Activated CD8-positive, alpha-beta memory T cell treated with anti-CD3 and anti-CD28 coated beads for 24 hours (primary cell): ENCODE data around the gene RNF144B.
"Not testable (repeated sequence)": the region's sequence is repeated elsewhere in the genome, so short reads cannot be mapped to it uniquely, and the experiment has no call there.

Experiments used
- DNase-seq: peaks from one replicate; pipeline ENCODE4 v3.0.0-alpha.2; 2020

Gene RNF144B

DNA sequence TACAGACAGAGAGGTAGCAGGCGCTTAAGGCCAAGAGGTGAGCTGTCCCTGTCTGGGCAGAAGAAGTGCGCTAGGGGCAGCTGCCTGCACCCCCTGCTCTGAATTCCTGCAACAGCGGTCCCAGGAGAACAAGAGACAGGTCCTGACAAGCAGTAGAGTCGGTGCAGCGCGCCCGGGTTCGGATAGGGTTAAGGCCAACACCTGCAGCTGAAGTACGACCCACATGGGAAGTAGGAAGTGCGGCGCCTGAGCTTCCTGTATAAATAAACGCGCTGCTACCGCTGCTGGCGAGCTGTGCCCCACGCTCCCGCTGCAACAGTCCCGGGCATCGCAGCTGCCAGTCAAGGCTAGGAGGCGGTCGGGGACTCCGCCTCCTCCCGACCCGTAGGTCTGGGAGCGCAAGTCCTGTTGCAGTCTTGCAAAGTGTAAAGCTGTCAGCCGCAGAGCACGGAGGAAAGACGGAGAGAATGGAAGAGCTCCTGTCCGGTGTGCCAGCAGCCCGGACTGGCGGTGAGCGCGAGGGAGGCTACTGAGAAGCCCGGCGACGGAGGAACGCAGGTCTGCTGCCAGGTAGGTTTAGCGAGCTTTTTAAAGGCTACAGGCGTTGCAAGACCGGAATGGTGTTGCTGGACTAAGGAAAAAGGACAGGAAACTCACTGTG is at the start of gene RNF144B:
RNF144B (plus strand) TSS at position 290 of the 661 bp plus-strand sequence. CDS start 12,185 bp downstream, outside the sequence.
- peak; percentile 84 for DNase-seq

- DNase-seq: no peak
Observed at GRCh38 chr6:18339599-18339998, 47.6 kb upstream of the RNF144B start.

DNA sequence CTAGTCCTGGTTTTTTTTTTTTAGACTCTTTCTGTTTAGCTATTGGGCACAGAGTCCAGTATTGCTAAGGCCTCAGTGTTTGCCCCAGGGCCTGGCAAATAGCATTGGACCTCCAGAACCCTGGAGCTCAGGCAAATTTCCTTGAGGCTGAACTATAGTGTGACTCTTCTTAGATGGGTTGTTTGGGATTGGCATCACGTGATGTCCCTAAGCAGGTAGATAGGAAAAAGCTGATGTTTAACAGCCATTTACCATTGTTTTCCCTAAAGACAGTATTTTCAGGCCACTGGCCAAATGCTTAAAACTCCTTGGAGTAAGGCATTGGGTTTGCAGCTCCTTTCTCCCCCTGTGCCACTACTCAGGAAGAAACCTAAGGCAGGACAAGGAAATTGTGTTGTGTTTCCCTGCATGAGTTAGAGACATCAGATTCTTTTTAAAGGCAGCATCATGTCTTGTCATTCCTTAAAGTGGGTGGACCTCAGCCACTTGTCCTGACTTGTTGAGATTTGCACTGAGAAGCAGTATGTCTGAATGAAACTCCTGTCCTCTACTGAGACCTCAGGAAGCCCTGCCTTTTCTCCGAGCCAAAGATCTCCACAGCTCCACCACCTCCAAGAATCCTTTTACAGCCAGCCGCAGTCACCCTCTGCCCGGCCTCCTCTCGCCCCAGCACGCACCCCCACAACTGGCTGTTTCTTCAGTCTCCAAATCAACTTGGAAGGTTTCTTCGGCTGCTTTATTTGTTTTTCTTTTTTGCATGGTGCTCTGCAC is 46.2 kb upstream of the RNF144B start:
- DNase-seq: no peak

DNA sequence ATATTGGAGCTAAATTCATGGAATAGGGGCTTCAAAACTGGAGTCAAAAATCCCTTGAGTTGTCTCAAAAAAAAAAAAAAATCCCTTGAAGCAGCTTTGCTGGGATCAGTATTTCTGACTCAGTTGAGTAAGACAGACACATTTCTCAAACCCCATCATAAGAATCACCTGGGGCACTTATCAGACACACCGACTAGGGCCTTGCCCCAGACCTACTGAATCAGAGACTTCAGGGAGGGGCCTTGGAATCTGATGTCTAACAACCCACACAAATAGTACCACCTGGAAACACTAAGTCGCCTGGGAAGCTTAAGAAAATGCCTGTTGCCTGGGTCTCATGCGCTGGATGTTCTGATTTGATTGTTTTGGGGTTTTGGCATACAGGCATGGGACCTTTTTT is 44.9 kb upstream of the RNF144B start:
- DNase-seq: no peak

GRCh38 chr6:18343741-18344140 is 43.4 kb upstream of the RNF144B start:
- no peak for DNase-seq

DNA sequence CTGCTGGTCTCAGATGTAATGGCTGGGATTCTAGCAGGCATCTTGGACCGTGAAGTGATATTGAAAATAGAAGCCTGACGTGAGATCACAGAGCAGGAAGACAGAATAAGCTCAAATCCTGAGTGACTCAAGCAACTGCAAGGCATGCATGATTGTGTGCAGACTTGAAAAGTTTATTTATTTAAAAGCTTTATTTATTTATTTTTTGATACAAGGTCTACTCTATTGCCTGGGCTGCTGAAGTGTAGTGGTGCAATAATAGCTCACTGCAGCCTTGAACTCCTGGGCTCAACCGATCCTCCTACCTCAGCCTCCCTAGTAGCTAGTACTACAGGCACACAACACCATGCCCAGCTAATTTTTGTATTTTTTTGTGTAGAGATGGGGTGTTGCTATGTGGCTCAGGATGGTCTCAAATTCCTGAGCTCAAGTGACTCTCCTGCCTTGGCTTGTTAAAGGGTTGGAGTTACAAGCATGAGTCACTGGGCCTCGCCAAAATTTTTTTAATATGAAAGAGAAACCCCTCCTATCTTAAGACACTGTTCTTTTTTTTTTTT is 40.1 kb upstream of the RNF144B start:
- no peak for DNase-seq

DNA sequence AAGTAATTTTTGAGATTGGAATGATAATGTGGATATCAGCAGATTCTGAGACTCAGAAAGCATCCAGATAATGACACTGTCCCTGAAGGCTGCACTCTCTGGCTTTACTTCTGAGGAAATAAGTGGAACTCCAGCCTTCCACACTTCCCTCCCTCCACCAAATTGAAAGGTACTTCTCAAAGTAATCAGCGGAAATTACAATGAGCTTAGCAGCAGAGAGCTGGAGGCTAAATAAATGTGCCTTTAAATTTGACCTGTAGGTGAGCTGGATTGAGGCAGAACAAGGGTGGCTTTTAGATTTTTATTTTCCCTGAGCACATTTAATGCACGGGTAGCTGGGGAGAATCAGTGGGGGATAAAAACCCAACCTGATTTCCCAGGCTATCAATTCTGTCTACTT is 39.3 kb upstream of the RNF144B start:
- DNase-seq: no peak

- DNase-seq: no peak
Observed at GRCh38 chr6:18349386-18349785, 37.8 kb upstream of the RNF144B start.

GRCh38 chr6:18350271-18350670 is 36.9 kb upstream of the RNF144B start:
- DNase-seq: no peak

DNA sequence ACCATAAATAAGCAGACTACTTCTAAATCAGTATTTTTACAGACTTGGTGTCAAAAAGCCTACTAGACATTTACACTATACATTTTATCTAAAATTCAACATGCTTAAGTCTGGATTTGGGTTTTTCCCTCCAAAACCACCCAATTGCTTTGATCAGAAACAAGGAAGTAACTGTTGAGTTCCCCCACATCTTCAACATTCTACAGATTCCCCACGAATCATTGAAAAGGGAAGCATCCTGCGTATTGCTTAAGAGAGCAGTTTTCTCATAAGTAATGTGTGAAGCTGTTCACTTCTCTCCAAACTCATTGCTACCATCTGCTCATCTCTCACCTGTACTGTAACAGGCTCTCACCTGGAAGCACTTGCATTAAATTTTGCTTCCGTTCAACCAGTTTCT is 36.4 kb upstream of the RNF144B start:
- no peak for DNase-seq

DNA sequence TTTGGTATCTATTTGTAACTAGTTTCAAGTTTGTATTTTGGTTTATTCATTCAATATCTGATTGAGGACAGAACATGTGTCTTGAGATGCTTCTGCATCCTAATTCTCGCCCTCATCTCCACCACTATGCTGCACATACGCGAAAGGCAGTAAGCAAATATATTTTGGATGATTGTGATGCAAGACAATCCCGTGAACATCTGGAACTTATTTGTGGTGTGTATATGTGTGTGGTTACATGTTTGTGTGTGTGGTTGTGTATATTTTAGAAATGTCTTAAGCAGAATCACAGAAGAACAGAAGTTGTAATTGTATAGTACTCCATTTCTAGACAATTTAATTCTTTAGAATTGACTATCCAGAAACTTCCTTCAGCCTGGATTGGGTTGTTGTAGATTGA is 35.1 kb upstream of the RNF144B start:
- no peak for DNase-seq

DNA sequence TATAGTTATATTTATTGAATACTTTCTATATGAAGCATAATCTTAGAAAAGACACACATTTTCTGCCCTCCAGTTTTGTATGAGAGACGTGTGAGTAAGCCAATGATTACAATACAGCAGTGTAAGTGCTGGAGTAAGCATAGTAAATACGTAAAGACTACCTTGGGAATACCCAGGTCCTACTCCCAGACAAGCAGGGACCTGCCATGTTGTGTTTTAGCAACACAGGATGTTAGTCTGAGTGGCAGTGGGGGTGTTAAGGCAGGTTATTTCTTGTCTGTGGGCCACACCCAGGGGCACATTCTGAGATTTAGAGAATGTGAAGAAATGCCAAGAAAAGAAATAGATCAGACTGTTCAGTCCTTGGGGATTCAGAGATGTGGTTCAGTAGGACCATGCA is 34.3 kb upstream of the RNF144B start:
- DNase-seq: no peak

DNA sequence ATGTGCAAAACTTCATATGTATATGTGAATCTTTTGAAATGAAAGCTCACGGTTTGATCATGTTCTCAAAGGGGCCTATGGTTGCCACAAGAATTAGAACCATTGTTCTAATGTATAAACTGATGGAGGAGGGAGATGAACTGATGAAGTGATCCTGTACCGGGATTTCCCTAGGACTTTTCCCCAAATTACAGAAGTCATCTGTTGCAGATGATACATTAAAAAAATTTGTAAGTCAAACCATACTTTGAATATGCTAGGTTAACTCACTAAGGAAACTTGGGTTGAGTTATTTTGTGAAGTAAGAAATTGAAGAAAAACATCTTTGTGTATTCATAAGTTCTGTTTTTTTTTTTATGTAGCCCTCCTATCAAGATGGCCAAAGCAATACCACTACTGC is 33.9 kb upstream of the RNF144B start:
- no peak for DNase-seq

GRCh38 chr6:18357546-18357945 is 29.6 kb upstream of the RNF144B start:
- not testable (repeated sequence) for DNase-seq

- no peak for DNase-seq
Observed at GRCh38 chr6:18359237-18359885, 27.8 kb upstream of the RNF144B start.

- DNase-seq: no peak
Observed at GRCh38 chr6:18360188-18360587, 27.0 kb upstream of the RNF144B start.

DNA sequence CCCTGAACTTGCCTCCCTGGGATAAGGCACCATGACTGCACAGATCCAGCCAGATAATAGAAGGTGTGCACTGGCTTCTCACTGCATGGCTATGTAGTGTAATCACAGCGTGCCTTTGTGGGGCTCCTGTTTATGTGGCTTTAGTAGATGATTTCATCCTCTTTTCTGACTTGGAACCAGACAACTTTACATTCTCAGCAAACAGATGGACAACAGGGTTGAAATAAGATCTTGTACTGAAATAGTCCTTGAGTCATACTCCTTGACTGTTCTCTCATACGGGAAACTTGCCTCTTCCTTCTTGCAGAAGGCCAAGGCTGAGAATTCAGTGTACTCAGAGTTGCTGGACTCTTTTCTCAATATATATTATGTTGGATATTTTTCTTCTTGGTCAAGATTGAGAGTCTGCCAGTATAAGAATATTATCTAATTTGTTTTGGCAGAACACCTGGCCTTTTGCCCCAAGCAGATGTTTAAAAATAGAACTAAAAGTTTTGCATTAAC is 25.0 kb upstream of the RNF144B start:
- no peak for DNase-seq

DNA sequence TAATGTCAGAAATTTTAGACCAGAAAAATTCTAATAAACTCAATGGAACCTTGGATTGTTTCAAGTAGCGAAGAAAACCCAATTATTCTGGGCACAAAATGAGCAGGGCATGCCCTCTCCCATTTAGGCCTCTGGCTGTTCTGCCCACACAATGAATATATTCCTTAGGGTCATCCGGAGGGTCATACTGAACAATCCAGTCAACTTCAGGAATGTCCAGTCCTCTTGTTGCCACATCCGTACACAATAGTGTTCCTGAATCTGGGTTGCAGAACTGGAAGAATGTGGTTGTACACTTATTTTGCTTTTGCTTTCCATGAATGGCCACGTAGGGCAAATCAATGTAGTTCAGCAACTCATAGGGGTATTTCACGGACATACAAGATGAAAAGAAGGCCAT is 23.4 kb upstream of the RNF144B start:
- no peak for DNase-seq

DNA sequence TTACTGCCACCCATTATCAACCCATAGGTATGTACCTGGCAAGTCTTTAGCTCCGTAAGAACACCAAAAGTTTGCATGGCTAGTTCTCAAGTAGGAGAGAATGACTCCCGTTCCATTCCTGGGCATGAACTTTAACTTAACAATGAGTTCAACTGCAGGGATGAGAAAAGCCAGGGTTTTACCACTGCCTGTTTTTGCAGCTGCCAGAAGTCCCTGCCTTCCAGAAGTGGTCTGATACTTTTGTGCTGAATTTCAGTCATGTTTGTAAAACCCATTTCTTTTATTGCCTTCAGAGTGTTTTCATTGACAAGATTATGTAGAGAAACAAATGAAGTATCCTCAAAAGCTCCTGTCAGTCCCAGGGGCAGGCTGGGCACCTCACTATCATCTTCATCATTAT is 22.6 kb upstream of the RNF144B start:
- DNase-seq: not testable (repeated sequence)

- no peak for DNase-seq
Observed at GRCh38 chr6:18367371-18367770, 19.8 kb upstream of the RNF144B start.

GRCh38 chr6:18368277-18369105 is 18.7 kb upstream of the RNF144B start:
- no peak for DNase-seq

DNA sequence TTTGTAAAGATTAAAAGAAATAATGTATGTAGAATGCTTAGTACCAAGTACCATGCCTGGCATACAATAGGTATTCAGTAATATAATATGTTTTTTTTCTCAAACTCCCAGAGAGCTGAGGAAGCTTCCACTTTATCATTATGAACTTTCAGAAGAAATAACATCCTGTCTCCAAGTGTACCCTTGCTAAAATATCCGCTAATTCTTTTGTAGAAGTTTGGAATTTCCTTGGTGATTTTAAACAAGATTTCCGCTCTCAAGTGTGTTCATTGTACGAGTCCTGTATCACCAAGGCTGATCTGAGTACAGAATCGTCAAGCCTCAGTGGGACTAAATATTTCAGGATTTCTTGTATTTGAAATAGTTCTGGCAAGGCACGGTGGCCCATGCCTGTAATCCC is 16.1 kb upstream of the RNF144B start:
- DNase-seq: no peak

GRCh38 chr6:18371656-18372055 is 15.5 kb upstream of the RNF144B start:
- no peak for DNase-seq
